Neutrophil (primary cell): ENCODE measurements around the gene PLXNA4.

Source experiments
- H3K27ac ChIP-seq: fragments of 200-600 bp; sonication (generic); 2 replicates; pipeline ENCODE4 v1.5.1; 2016; ENCODE audit warnings: mild to moderate bottlenecking, moderate library complexity
- H3K27me3 ChIP-seq: fragments of 200-600 bp; sonication (generic); 2 replicates; pipeline ENCODE4 v1.6.0; 2016; ENCODE audit warnings: mild to moderate bottlenecking
- H3K36me3 ChIP-seq: fragments of 200-600 bp; sonication (generic); 2 replicates; pipeline ENCODE4 v1.5.1; 2017
- H3K4me1 ChIP-seq, 2 experiments: fragments of 200-600 bp in 1 of 2; sonication (generic) in 1 of 2; 1 replicate in 1 of 2; 2 replicates in 1 of 2; pipeline versions ENCODE4 v1.5.1 to v1.6.1; 2013 to 2016; ENCODE audit warnings: low read depth in 1 of 2, low read length in 1 of 2, mild to moderate bottlenecking in 1 of 2, moderate library complexity in 1 of 2; ENCODE audit not compliant: control insufficient read depth in 1 of 2, insufficient read depth in 1 of 2
- H3K4me3 ChIP-seq, 2 experiments: fragments of 200-600 bp in 1 of 2; sonication (generic) in 1 of 2; 1 replicate in 1 of 2; 2 replicates in 1 of 2; pipeline ENCODE4 v1.5.1; 2013 to 2016; ENCODE audit warnings: low read depth in 1 of 2, low read length in 1 of 2, mild to moderate bottlenecking in 1 of 2, moderate library complexity in 1 of 2
- H3K9me3 ChIP-seq: fragments of 200-600 bp; sonication (generic); 2 replicates; pipeline ENCODE4 v1.5.1; 2016
- CTCF ChIP-seq: fragments of 200-600 bp; sonication (generic); IDR thresholded peaks from 2 replicates; pipeline ENCODE4 v1.5.1; 2016; ENCODE audit warnings: antibody characterized with exemption

PLXNA4 gene

GRCh38 chr7:132509643-132510042 lies 66.6 kb downstream of the PLXNA4 start:
- Histone ChIP-seq H3K27me3 (peaks cover 11% of the 10 kb centered on the region), H3K27ac (no peak overlapping the region), H3K4me1 (no peaks in the 10 kb centered on the region), H3K9me3 (no peaks in the 10 kb centered on the region), H3K4me3 (no peak overlapping the region), H3K36me3 (no peaks in the 10 kb centered on the region)
- no peak for TF ChIP-seq CTCF

GRCh38 chr7:132508724-132509353 lies 67.4 kb downstream of the PLXNA4 start:
- no peak for TF ChIP-seq CTCF
- H3K27me3 ChIP-seq, result peaks cover 11% of the 10 kb centered on the region
- H3K4me3 ChIP-seq, result no peak overlapping the region
- H3K27ac ChIP-seq, result no peak overlapping the region
- H3K9me3 ChIP-seq, result no peaks in the 10 kb centered on the region
- no peaks in the 10 kb centered on the region for H3K4me1 ChIP-seq
- H3K36me3 ChIP-seq, result no peaks in the 10 kb centered on the region

GRCh38 chr7:132504852-132505251 lies 71.4 kb downstream of the PLXNA4 start:
- H3K4me1 ChIP-seq, result no peaks in the 10 kb centered on the region
- H3K36me3 ChIP-seq, result no peaks in the 10 kb centered on the region
- H3K27me3 ChIP-seq, result peaks cover 11% of the 10 kb centered on the region
- TF ChIP-seq CTCF, result no peak
- no peak overlapping the region for H3K4me3 ChIP-seq
- H3K9me3 ChIP-seq, result no peaks in the 10 kb centered on the region
- H3K27ac ChIP-seq, result no peak overlapping the region

GRCh38 chr7:132504071-132504470 lies 72.2 kb downstream of the PLXNA4 start:
- Histone ChIP-seq H3K27me3 (peaks cover 3% of the 10 kb centered on the region), H3K9me3 (no peaks in the 10 kb centered on the region), H3K4me3 (no peak overlapping the region), H3K4me1 (no peaks in the 10 kb centered on the region), H3K36me3 (no peaks in the 10 kb centered on the region), H3K27ac (no peak overlapping the region)
- no peak for TF ChIP-seq CTCF

- Histone ChIP-seq H3K9me3 (no peaks in the 10 kb centered on the region), H3K27ac (no peak overlapping the region), H3K4me3 (no peak overlapping the region), H3K36me3 (no peaks in the 10 kb centered on the region), H3K27me3 (no peaks in the 10 kb centered on the region), H3K4me1 (no peaks in the 10 kb centered on the region)
- no peak for TF ChIP-seq CTCF
Observed at GRCh38 chr7:132503415-132503814, 72.9 kb downstream of the PLXNA4 start.

GRCh38 chr7:132501956-132502355 lies 74.3 kb downstream of the PLXNA4 start:
- Histone ChIP-seq H3K9me3 (no peaks in the 10 kb centered on the region), H3K36me3 (no peaks in the 10 kb centered on the region), H3K4me3 (no peak overlapping the region), H3K27me3 (no peaks in the 10 kb centered on the region), H3K4me1 (no peaks in the 10 kb centered on the region), H3K27ac (no peak overlapping the region)
- no peak for TF ChIP-seq CTCF
